A549 (cell line): ENCODE results near the gene AMZ1. TPM values are rescaled to one million over a fixed set of nuclear protein-coding genes. Genes with fewer than 3 reads are reported as not detected.
"Not testable (repeated sequence)": the region's sequence is repeated elsewhere in the genome, so short reads cannot be mapped to it uniquely, and the experiment has no call there.

Source experiments
- ATAC-seq, 2 experiments: fragments of 200-7000 bp in 1 of 2; fragments of >200 bp in 1 of 2; cut with Nextera tagmentation in 1 of 2; cut with Tn5 transposase in 1 of 2; 3 replicates each; pipeline versions ENCODE4 v1.8.0 to v1.9.1; 2018 to 2020; ENCODE audit warnings: mild to moderate bottlenecking in 1 of 2, moderate library complexity in 1 of 2
- CTCF ChIA-PET: fragments of 300-600 bp; sonication (Branson Sonifier 250); formaldehyde crosslinking; extraction: SDS; loops from one replicate; lab custom pipeline; 2021; ENCODE audit warnings: antibody characterized with exemption, inconsistent platforms; lab: Yijun Ruan, JAX
- POLR2A ChIA-PET: fragments of 350-600 bp; formaldehyde crosslinking; extraction: SDS; loops from one replicate; lab custom pipeline; 2021; ENCODE audit warnings: antibody characterized with exemption, inconsistent platforms; lab: Yijun Ruan, JAX
- DNase-seq, 2 experiments: peaks; one replicate each; pipeline versions ENCODE4 v3.0.0 to v3.0.0-alpha.2; 2011 to 2016; ENCODE audit warnings: low read depth in 1 of 2, low spot score in 1 of 2
- FAIRE-seq: peaks from 2 replicates; lab custom pipeline; 2011; peaks lifted over from hg19 to GRCh38; lab: Jason Lieb, UNC
- H3K27ac ChIP-seq, 2 experiments: fragments of >200 bp; sonication (Bioruptor Twin); formaldehyde crosslinking; 3 replicates each; pipeline ENCODE4 v1.5.1; 2016 to 2017
- H3K4me1 ChIP-seq: fragments of >200 bp; sonication (Bioruptor Twin); formaldehyde crosslinking; 3 replicates; pipeline ENCODE4 v1.6.1; 2016
- H3K4me2 ChIP-seq: fragments of >200 bp; sonication (Bioruptor Twin); formaldehyde crosslinking; 3 replicates; pipeline ENCODE4 v1.6.1; 2016
- H3K4me3 ChIP-seq: fragments of >200 bp; sonication (Bioruptor Twin); formaldehyde crosslinking; 3 replicates; pipeline ENCODE4 v1.5.1; 2016
- H3K9me3 ChIP-seq: fragments of >200 bp; sonication (Bioruptor Twin); formaldehyde crosslinking; 3 replicates; pipeline ENCODE4 v1.6.1; 2016
- EHF ChIP-seq: fragments of 250-450 bp; sonication (Bioruptor Pico); IDR thresholded peaks from 2 replicates; pipeline ENCODE4 v1.5.0; 2020; ENCODE audit warnings: mild to moderate bottlenecking
- EHMT2 ChIP-seq: fragments of 200-600 bp; sonication (generic); IDR thresholded peaks from 2 replicates; pipeline ENCODE4 v1.6.1; 2016; ENCODE audit warnings: antibody characterized with exemption, low read depth, mild to moderate bottlenecking, moderate library complexity
- FOSB ChIP-seq: fragments of 250-450 bp; sonication (Bioruptor Pico); IDR thresholded peaks from 2 replicates; pipeline ENCODE4 v1.5.0; 2020; ENCODE audit warnings: mild to moderate bottlenecking, moderate library complexity
- FOXS1 ChIP-seq: fragments of 250-450 bp; sonication (Bioruptor Pico); IDR thresholded peaks from 2 replicates; pipeline ENCODE4 v1.5.0; 2020; ENCODE audit warnings: mild to moderate bottlenecking, moderate library complexity
- GATA3 ChIP-seq: IDR thresholded peaks from 2 replicates; pipeline ENCODE4 v1.6.1; 2012; ENCODE audit warnings: borderline replicate concordance
- HDAC2 ChIP-seq: fragments of 200-600 bp; sonication (generic); IDR thresholded peaks from 2 replicates; pipeline ENCODE4 v1.6.1; 2016
- HOXA7 ChIP-seq: fragments of 250-450 bp; sonication (Bioruptor Pico); IDR thresholded peaks from 2 replicates; pipeline ENCODE4 v1.5.0; 2020; ENCODE audit warnings: mild to moderate bottlenecking, moderate library complexity
- HOXB13 ChIP-seq: fragments of 250-450 bp; sonication (Bioruptor Pico); IDR thresholded peaks from 2 replicates; pipeline ENCODE4 v1.5.0; 2020; ENCODE audit warnings: low read depth, mild to moderate bottlenecking, moderate library complexity
- HOXB5 ChIP-seq: fragments of 250-450 bp; sonication (Bioruptor Pico); IDR thresholded peaks from 2 replicates; pipeline ENCODE4 v1.5.0; 2020; ENCODE audit warnings: mild to moderate bottlenecking, moderate library complexity
- KDM1A ChIP-seq: fragments of 200-600 bp; sonication (generic); IDR thresholded peaks from 2 replicates; pipeline ENCODE4 v1.6.1; 2016; ENCODE audit warnings: low read depth, mild to moderate bottlenecking
- NFE2L2 ChIP-seq: fragments of 150-350 bp; conservative IDR thresholded peaks from 2 replicates; pipeline ENCODE4 v1.6.1; 2014; ENCODE audit warnings: low read length
- NPAS2 ChIP-seq: fragments of 250-450 bp; sonication (Bioruptor Pico); IDR thresholded peaks from 2 replicates; pipeline ENCODE4 v1.8.0; 2022; ENCODE audit warnings: mild to moderate bottlenecking, moderate library complexity, borderline replicate concordance
- NR3C1 ChIP-seq: fragments of >200 bp; sonication (Bioruptor Twin); formaldehyde crosslinking; IDR thresholded peaks from 3 replicates; pipeline ENCODE4 v1.6.1; 2017
- PBX3 ChIP-seq: IDR thresholded peaks from 2 replicates; pipeline ENCODE4 v1.6.1; 2012
- POLR2A ChIP-seq: IDR thresholded peaks from 2 replicates; pipeline ENCODE4 v1.6.1; 2012; ENCODE audit warnings: mild to moderate bottlenecking, low read length
- POLR2AphosphoS2 ChIP-seq: conservative IDR thresholded peaks from 2 replicates; pipeline ENCODE4 v1.6.1; 2012; ENCODE audit warnings: low read length, improper control_type of control experiment, inconsistent platforms
- RNF2 ChIP-seq: fragments of 200-600 bp; sonication (generic); IDR thresholded peaks from 2 replicates; pipeline ENCODE4 v1.6.1; 2016; ENCODE audit warnings: low read depth, mild to moderate bottlenecking, antibody characterized with exemption, moderate library complexity, borderline replicate concordance
- SREBF2 ChIP-seq: fragments of 450-650 bp; IDR thresholded peaks from 2 replicates; pipeline ENCODE4 v1.6.1; 2014; ENCODE audit warnings: mild to moderate bottlenecking, moderate library complexity
- ZFP36 ChIP-seq: fragments of 450-650 bp; IDR thresholded peaks from 2 replicates; pipeline ENCODE4 v1.6.1; 2014; ENCODE audit warnings: borderline replicate concordance; ENCODE audit not compliant: partially characterized antibody
- ZNF302 ChIP-seq: fragments of 250-450 bp; sonication (Bioruptor Pico); IDR thresholded peaks from 2 replicates; pipeline ENCODE4 v1.9.0; 2021; ENCODE audit warnings: inconsistent platforms, mild to moderate bottlenecking, moderate library complexity
- ZSCAN20 ChIP-seq: fragments of 250-450 bp; sonication (Bioruptor Pico); IDR thresholded peaks from 2 replicates; pipeline ENCODE4 v1.8.0; 2022; ENCODE audit warnings: mild to moderate bottlenecking, moderate library complexity
- WGBS: methylation state at CpG from one replicate; pipeline ENCODE4 v1.1.6; 2017; ENCODE audit errors: missing lambda C conversion rate; 5-methylcytosine and 5-hydroxymethylcytosine counted together
- polyA plus RNA-seq, 4 experiments: library from polyadenylated mRNA; depleted of rRNA in 3 of 4; stranded (reverse); fragments of >200 nt; fragmentation: RNase III in 1 of 4; extraction: RNeasy Plus Mini Kit Qiagen cat#74134 plus additional on column Dnase treatment in 1 of 4; gene quantifications; 2 replicates in 3 of 4; 3 replicates in 1 of 4; pipeline ENCODE4 v1.2.3, GENCODE V29; 2011 to 2017
- TF ChIP-seq, protein P1 (sequence below): fragments of 450-650 bp; IDR thresholded peaks from 2 replicates; pipeline ENCODE4 v1.6.1; 2014; ENCODE audit warnings: antibody characterized with exemption
- TF ChIP-seq, protein P2 (sequence below): fragments of >200 bp; sonication (Bioruptor Twin); formaldehyde crosslinking; IDR thresholded peaks from 3 replicates; pipeline ENCODE4 v1.5.1; 2016

The AMZ1 gene
- polyA plus RNA-seq, 2 of the 4 experiments (the other 2 are of a cell fraction): 0.01 TPM; not detected in 1

DNA sequence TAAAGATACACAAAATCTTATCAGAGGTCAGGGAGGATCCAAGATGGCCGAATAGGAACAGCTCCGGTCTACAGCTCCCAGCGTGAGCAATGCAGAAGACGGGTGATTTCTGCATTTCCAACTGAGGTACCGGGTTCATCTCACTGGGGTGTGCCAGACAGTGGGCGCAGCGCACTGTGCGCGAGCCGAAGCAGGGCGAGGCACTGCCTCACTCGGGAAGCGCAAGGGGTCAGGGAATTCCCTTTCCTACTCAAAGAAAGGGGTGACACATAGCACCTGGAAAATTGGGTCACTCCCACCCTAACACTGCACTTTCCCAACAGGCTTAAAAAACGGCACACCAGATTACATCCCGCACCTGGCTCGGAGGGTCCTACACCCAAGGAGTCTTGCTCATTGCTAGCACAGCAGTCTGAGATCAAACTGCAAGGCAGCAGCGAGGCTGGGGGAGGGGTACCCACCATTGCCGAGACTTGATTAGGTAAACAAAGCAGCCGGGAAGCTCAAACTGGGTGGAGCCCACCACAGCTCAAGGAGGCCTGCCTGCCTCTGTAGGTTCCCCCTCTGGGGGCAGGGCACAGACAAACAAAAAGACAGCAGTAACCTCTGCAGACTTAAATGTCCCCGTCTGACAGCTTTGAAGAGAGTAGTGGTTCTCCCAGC, 55.7 kb downstream of the AMZ1 start:
- 89% methylated on average over 19 of the region's 20 CpGs for WGBS
- H3K4me1 ChIP-seq, FAIRE-seq, ATAC-seq, DNase-seq, H3K9me3 ChIP-seq, POLR2A ChIA-PET, H3K27ac ChIP-seq, H3K4me2 ChIP-seq, H3K4me3 ChIP-seq: not testable (repeated sequence)
- CTCF ChIA-PET: interaction anchor here (1.6 kb wide), 1 partner anchor 34 kb away, joined by 6 read pairs; no protein-coding TSS in a partner anchor

DNA sequence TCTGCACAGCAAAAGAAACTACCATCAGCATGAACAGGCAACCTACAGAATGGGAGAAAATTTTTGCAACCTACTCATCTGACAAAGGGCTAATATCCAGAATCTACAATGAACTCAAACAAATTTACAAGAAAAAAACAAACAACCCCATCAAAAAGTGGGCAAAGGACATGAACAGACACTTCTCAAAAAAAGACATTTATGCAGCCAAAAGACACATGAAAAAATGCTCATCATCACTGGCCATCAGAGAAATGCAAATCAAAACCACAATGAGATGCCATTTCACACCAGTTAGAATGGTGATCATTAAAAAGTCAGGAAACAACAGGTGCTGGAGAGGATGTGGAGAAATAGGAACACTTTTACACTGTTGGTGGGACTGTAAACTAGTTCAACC, 60.7 kb downstream of the AMZ1 start:
- FAIRE-seq, POLR2A ChIA-PET, H3K9me3 ChIP-seq, H3K4me1 ChIP-seq, H3K27ac ChIP-seq, CTCF ChIA-PET, DNase-seq, ATAC-seq, H3K4me2 ChIP-seq, H3K4me3 ChIP-seq: not testable (repeated sequence)

DNA sequence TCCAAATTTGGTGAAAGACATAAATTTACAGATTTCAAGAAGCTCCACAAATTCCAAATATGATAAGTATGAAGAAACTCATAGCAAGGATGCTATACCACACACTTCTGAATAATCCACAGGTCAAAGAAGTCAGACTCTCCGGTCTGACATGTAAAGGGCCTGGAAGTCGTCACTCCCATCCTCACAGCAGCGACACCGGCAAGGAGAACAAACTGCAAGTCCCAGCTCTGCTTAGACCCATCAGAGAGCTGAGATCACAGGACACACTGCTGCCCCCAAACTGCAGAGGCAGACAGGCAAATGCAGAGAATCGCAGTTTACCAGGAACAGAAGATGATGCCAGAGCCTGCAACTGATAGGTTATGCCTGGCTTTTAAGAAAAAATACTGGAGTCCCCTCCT, 62.0 kb downstream of the AMZ1 start:
- Histone ChIP-seq H3K27ac (no peak overlapping the region), H3K4me1 (no peaks in the 10 kb centered on the region), H3K4me3 (no peak overlapping the region), H3K9me3 (no peaks in the 10 kb centered on the region), H3K4me2 (no peak overlapping the region)
- FAIRE-seq (no peak), ATAC-seq (no peak; a peak in 2 of 6 replicates), DNase-seq (no peak)
- ChIA-PET CTCF (no interaction called here), POLR2A (no interaction called here)
- WGBS: 92% methylated on average over 5 of the region's 5 CpGs
- no peak for TF ChIP-seq HOXB13 (CRISPR knock-in tag)
- no peak for TF ChIP-seq NR3C1
- TF ChIP-seq SREBF2: no peak
- TF ChIP-seq RNF2: no peak
- TF ChIP-seq FOSB (CRISPR knock-in tag): no peak
- no peak for TF ChIP-seq POLR2A
- TF ChIP-seq NFE2L2: no peak

GRCh38 chr7:2751086-2751485, 63.1 kb downstream of the AMZ1 start:
- FAIRE-seq (peak; percentile 28), ATAC-seq (no peak), DNase-seq (no peak)
- 75% methylated on average over 5 of the region's 5 CpGs for WGBS
- Histone ChIP-seq H3K9me3 (no peaks in the 10 kb centered on the region), H3K4me3 (no peak overlapping the region), H3K4me1 (no peaks in the 10 kb centered on the region), H3K4me2 (no peak overlapping the region), H3K27ac (no peak overlapping the region)
- no peak for TF ChIP-seq ZSCAN20 (CRISPR knock-in tag)
- TF ChIP-seq HOXB13 (CRISPR knock-in tag): no peak
- TF ChIP-seq EHMT2: no peak
- CTCF ChIA-PET: interaction anchor here (0.9 kb wide), 1 partner anchor 70 kb away, joined by 3 read pairs; no protein-coding TSS in a partner anchor
- POLR2A ChIA-PET: interaction anchor here (0.5 kb wide), 1 partner anchor 69 kb away, joined by 5 read pairs; no protein-coding TSS in a partner anchor

DNA sequence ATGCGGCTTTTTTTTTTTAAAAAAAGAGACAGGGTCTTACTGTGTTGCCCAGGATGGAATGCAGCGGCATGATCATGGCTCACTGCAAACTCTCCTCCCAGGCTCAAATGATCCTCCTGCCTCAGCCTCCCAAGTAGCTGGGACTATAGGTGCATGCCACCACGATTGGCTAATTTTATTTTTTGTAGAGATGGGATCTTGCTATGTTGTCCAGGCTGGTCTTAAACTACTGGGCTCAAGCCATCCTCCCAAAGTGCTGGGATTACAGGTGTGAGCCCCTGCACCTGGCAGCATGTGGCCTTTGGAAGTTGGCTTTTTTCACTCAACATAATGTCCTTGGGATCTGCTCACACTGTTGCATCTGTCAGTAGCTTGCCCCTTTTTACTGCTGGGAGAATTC, 65.1 kb downstream of the AMZ1 start:
- ATAC-seq (no peak), FAIRE-seq (no peak), DNase-seq (no peak)
- H3K4me3 ChIP-seq: no peak overlapping the region
- no peaks in the 10 kb centered on the region for H3K9me3 ChIP-seq
- peaks cover 16% of the 10 kb centered on the region for H3K4me1 ChIP-seq
- CTCF ChIA-PET: interaction anchor here (0.9 kb wide), 1 partner anchor 43 kb away, joined by 5 read pairs; no protein-coding TSS in a partner anchor
- TF ChIP-seq RNF2 (no peak), PBX3 (no peak), NFE2L2 (no peak), SREBF2 (no peak), GATA3 (no peak), HOXB5 (CRISPR knock-in tag) (no peak), POLR2A (no peak), ZFP36 (no peak), HOXA7 (no peak), ZNF302 (CRISPR knock-in tag) (no peak), KDM1A (no peak), FOXS1 (CRISPR knock-in tag) (no peak), EHF (no peak), POLR2AphosphoS2 (no peak), HDAC2 (no peak), NPAS2 (CRISPR knock-in tag) (no peak)
- TF ChIP-seq, protein P1, sequence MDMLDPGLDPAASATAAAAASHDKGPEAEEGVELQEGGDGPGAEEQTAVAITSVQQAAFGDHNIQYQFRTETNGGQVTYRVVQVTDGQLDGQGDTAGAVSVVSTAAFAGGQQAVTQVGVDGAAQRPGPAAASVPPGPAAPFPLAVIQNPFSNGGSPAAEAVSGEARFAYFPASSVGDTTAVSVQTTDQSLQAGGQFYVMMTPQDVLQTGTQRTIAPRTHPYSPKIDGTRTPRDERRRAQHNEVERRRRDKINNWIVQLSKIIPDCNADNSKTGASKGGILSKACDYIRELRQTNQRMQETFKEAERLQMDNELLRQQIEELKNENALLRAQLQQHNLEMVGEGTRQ: no peak
- TF ChIP-seq, protein P2, sequence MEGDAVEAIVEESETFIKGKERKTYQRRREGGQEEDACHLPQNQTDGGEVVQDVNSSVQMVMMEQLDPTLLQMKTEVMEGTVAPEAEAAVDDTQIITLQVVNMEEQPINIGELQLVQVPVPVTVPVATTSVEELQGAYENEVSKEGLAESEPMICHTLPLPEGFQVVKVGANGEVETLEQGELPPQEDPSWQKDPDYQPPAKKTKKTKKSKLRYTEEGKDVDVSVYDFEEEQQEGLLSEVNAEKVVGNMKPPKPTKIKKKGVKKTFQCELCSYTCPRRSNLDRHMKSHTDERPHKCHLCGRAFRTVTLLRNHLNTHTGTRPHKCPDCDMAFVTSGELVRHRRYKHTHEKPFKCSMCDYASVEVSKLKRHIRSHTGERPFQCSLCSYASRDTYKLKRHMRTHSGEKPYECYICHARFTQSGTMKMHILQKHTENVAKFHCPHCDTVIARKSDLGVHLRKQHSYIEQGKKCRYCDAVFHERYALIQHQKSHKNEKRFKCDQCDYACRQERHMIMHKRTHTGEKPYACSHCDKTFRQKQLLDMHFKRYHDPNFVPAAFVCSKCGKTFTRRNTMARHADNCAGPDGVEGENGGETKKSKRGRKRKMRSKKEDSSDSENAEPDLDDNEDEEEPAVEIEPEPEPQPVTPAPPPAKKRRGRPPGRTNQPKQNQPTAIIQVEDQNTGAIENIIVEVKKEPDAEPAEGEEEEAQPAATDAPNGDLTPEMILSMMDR: no peak
- no peak overlapping the region for H3K27ac ChIP-seq
- H3K4me2 ChIP-seq: no peak overlapping the region
- POLR2A ChIA-PET: no interaction called here
- 86% methylated on average over 3 of the region's 3 CpGs for WGBS
